SK-N-SH (cell line): Measurements from ENCODE around the gene UBE2G2. TPM values are rescaled to one million over a fixed set of nuclear protein-coding genes. Genes with fewer than 3 reads are reported as not detected.

Experiments used
- CTCF ChIA-PET: fragments of 300-600, 350-600 bp; formaldehyde crosslinking; extraction: SDS; loops from one replicate; lab custom pipeline; 2021; lab: Yijun Ruan, JAX
- POLR2A ChIA-PET: fragments of 350-600 bp; sonication (Branson Sonifier 250); formaldehyde crosslinking; extraction: SDS; loops from one replicate; lab custom pipeline; 2020; ENCODE audit warnings: antibody characterized with exemption, inconsistent platforms; lab: Yijun Ruan, JAX
- DNase-seq: peaks from one replicate; pipeline ENCODE4 v3.0.0; 2012
- H2AFZ ChIP-seq: fragments of 200-600 bp; sonication (generic); 2 replicates; pipeline ENCODE4 v1.8.1; 2016; ENCODE audit warnings: antibody characterized with exemption, mild to moderate bottlenecking, low read depth
- H3F3A ChIP-seq: fragments of 200-600 bp; sonication (generic); replicated peaks from 2 replicates; pipeline ENCODE3; 2016; ENCODE audit warnings: antibody characterized with exemption, mild to moderate bottlenecking; ENCODE audit not compliant: insufficient read depth
- H3K27ac ChIP-seq, 2 experiments: fragments of 200-500 bp in 1 of 2; fragments of 200-600 bp in 1 of 2; sonication (Bioruptor generic) in 1 of 2; sonication (generic), shearing (Covaris generic) in 1 of 2; 2 replicates each; pipeline versions ENCODE4 v1.5.1 to v1.6.1; 2014 to 2016; ENCODE audit warnings: low read depth in 2 of 2, inconsistent platforms in 1 of 2, low read length in 1 of 2, mild to moderate bottlenecking in 1 of 2, mixed read lengths in 1 of 2
- H3K27me3 ChIP-seq: fragments of 200-600 bp; sonication (generic), shearing (Covaris generic); 2 replicates; pipeline ENCODE4 v1.6.1; 2016; ENCODE audit warnings: mixed run types; ENCODE audit not compliant: insufficient read depth
- H3K36me3 ChIP-seq, 2 experiments: fragments of 200-500 bp in 1 of 2; fragments of 200-600 bp in 1 of 2; sonication (Bioruptor generic) in 1 of 2; sonication (generic) in 1 of 2; replicated peaks in 1 of 2; 2 replicates each; pipeline versions ENCODE3 to v1.5.1; 2014 to 2016; ENCODE audit warnings: low read length in 1 of 2, mild to moderate bottlenecking in 1 of 2; ENCODE audit not compliant: insufficient read depth in 2 of 2, control insufficient read depth in 1 of 2
- H3K4me1 ChIP-seq, 2 experiments: fragments of 200-500 bp in 1 of 2; fragments of 200-600 bp in 1 of 2; sonication (Bioruptor generic) in 1 of 2; sonication (generic), shearing (Covaris generic) in 1 of 2; 2 replicates each; pipeline versions ENCODE4 v1.5.1 to v1.6.1; 2014 to 2016; ENCODE audit warnings: low read depth in 1 of 2, low read length in 1 of 2, mixed run types in 1 of 2; ENCODE audit not compliant: insufficient read depth in 2 of 2, control insufficient read depth in 1 of 2
- H3K4me2 ChIP-seq: fragments of 200-600 bp; sonication (generic), shearing (Covaris generic); 2 replicates; pipeline ENCODE4 v1.6.1; 2017; ENCODE audit warnings: mixed run types
- H3K4me3 ChIP-seq, 2 experiments: fragments of 200-500 bp in 1 of 2; fragments of 200-600 bp in 1 of 2; sonication (Bioruptor generic) in 1 of 2; sonication (generic), shearing (Covaris generic) in 1 of 2; 2 replicates each; pipeline versions ENCODE4 v1.5.1 to v1.8.1; 2014 to 2016; ENCODE audit warnings: low read depth in 2 of 2, inconsistent platforms in 1 of 2, low read length in 1 of 2, mild to moderate bottlenecking in 1 of 2, mixed read lengths in 1 of 2, moderate library complexity in 1 of 2
- H3K79me2 ChIP-seq: fragments of 200-600 bp; sonication (generic); 2 replicates; pipeline ENCODE4 v1.8.1; 2017; ENCODE audit warnings: mild to moderate bottlenecking; ENCODE audit not compliant: insufficient read depth
- H3K9ac ChIP-seq: fragments of 200-600 bp; sonication (generic); 2 replicates; pipeline ENCODE4 v1.6.1; 2017; ENCODE audit warnings: mixed run types
- H3K9me2 ChIP-seq: fragments of 200-600 bp; sonication (generic); 2 replicates; pipeline ENCODE4 v1.6.1; 2017; ENCODE audit warnings: mixed run types
- H3K9me3 ChIP-seq: fragments of 200-600 bp; sonication (generic); 2 replicates; pipeline ENCODE4 v1.6.1; 2017; ENCODE audit warnings: mixed run types, mild to moderate bottlenecking, moderate library complexity
- H4K20me1 ChIP-seq: fragments of 200-600 bp; sonication (generic); 2 replicates; pipeline ENCODE4 v1.6.1; 2017; ENCODE audit warnings: mild to moderate bottlenecking, mixed run types; ENCODE audit not compliant: insufficient read depth
- CTCF ChIP-seq: fragments of 200-600 bp; sonication (generic); IDR thresholded peaks from 2 replicates; pipeline ENCODE4 v1.6.1; 2017; ENCODE audit warnings: antibody characterized with exemption, mild to moderate bottlenecking, moderate library complexity
- FOXM1 ChIP-seq: IDR thresholded peaks from 2 replicates; pipeline ENCODE4 v1.4.0; 2012; ENCODE audit warnings: low read depth, mild to moderate bottlenecking
- GABPA ChIP-seq: IDR thresholded peaks from 2 replicates; pipeline ENCODE4 v1.4.0; 2012; ENCODE audit warnings: low read depth, mild to moderate bottlenecking
- GATA2 ChIP-seq: sonication (generic); formaldehyde crosslinking; IDR thresholded peaks from 2 replicates; pipeline ENCODE4 v1.5.0; 2020; ENCODE audit warnings: mild to moderate bottlenecking, missing genetic modification reagents
- IRF3 ChIP-seq: fragments of 150-350 bp; IDR thresholded peaks from 2 replicates; pipeline ENCODE4 v1.6.1; 2016; ENCODE audit warnings: mild to moderate bottlenecking, low read depth, low read length
- JUND ChIP-seq: IDR thresholded peaks from 2 replicates; pipeline ENCODE4 v1.4.0; 2012
- MAX ChIP-seq: IDR thresholded peaks from 2 replicates; pipeline ENCODE4 v1.4.0; 2012; ENCODE audit warnings: low read depth
- MXI1 ChIP-seq: IDR thresholded peaks from 2 replicates; pipeline ENCODE4 v1.6.1; 2012; ENCODE audit warnings: mild to moderate bottlenecking, low read depth, low read length, improper control_type of control experiment
- NRF1 ChIP-seq: IDR thresholded peaks from 2 replicates; pipeline ENCODE4 v1.6.1; 2012; ENCODE audit warnings: low read depth, mild to moderate bottlenecking, low read length
- PBX3 ChIP-seq: IDR thresholded peaks from 2 replicates; pipeline ENCODE4; 2012
- POLR2AphosphoS5 ChIP-seq: IDR thresholded peaks from 2 replicates; pipeline ENCODE4 v1.6.1; 2012; ENCODE audit warnings: low read depth, low read length
- RAD21 ChIP-seq: IDR thresholded peaks from 2 replicates; pipeline ENCODE4 v1.6.1; 2012; ENCODE audit warnings: mild to moderate bottlenecking, low read length
- RFX5 ChIP-seq: IDR thresholded peaks from 2 replicates; pipeline ENCODE4 v1.6.1; 2012; ENCODE audit warnings: mild to moderate bottlenecking, improper control_type of control experiment, low read length
- SIN3A ChIP-seq: IDR thresholded peaks from 2 replicates; pipeline ENCODE4 v1.6.1; 2012; ENCODE audit warnings: low read depth, mild to moderate bottlenecking, low read length, moderate library complexity, borderline replicate concordance
- SMC3 ChIP-seq: IDR thresholded peaks from 2 replicates; pipeline ENCODE4 v1.6.1; 2012; ENCODE audit warnings: low read depth, low read length, improper control_type of control experiment
- TAF1 ChIP-seq: IDR thresholded peaks from 2 replicates; pipeline ENCODE4 v1.6.1; 2012; ENCODE audit warnings: low read depth, mild to moderate bottlenecking, low read length, moderate library complexity, borderline replicate concordance
- TCF12 ChIP-seq: IDR thresholded peaks from 2 replicates; pipeline ENCODE4 v1.4.0; 2012
- TEAD4 ChIP-seq: IDR thresholded peaks from 2 replicates; pipeline ENCODE4 v1.4.0; 2012; ENCODE audit warnings: mild to moderate bottlenecking, borderline replicate concordance; ENCODE audit not compliant: insufficient read depth
- USF2 ChIP-seq: fragments of 150-350 bp; IDR thresholded peaks from 2 replicates; pipeline ENCODE4 v1.6.1; 2017; ENCODE audit warnings: antibody characterized with exemption, low read length, low read depth, borderline replicate concordance
- YY1 ChIP-seq: IDR thresholded peaks from 2 replicates; pipeline ENCODE4 v1.4.0; 2012; ENCODE audit warnings: low read depth, mild to moderate bottlenecking
- ZBTB33 ChIP-seq: IDR thresholded peaks from 2 replicates; pipeline ENCODE4 v1.4.0; 2012; ENCODE audit warnings: low read depth, borderline replicate concordance
- WGBS: methylation state at CpG from one replicate; pipeline ENCODE4 v1.1.6; 2017; ENCODE audit warnings: low lambda C conversion rate; 5-methylcytosine and 5-hydroxymethylcytosine counted together
- polyA plus RNA-seq, 3 experiments: library from polyadenylated mRNA; depleted of rRNA; stranded (reverse); fragments of >200 nt; gene quantifications; 2 replicates each; pipeline ENCODE4 v1.2.3, GENCODE V29; 2012

The UBE2G2 gene
- polyA plus RNA-seq, 1 of the 3 experiments (the other 2 are of a cell fraction), result 129 TPM

- TF ChIP-seq SMC3 (no peak), NRF1 (peak; percentile 55), GABPA (no peak), TEAD4 (no peak), RFX5 (no peak), POLR2AphosphoS5 (no peak; the same call in 1 of the 2 replicates), PBX3 (no peak), YY1 (no peak), FOXM1 (no peak), USF2 (peak; percentile 73), TCF12 (no peak), RAD21 (no peak), TAF1 (no peak), SIN3A (no peak), JUND (no peak), GATA2 (no peak), MAX (peak; percentile 3; the same call in 1 of the 2 replicates)
- TF ChIP-seq, all 33 proteins: peak for 5
Measured at GRCh38 chr21:44817914-44818639, 16.5 kb upstream of the UBE2G2 start, which contains the start of gene SUMO3 (continued).

GRCh38 chr21:44817506-44817880, 15.9 kb upstream of the UBE2G2 start:
- H3K4me1 ChIP-seq, result peaks cover 8 to 28% of the 10 kb centered on the region in 2 experiments; a peak in 3 of 4 replicates
- peaks cover under 1% of the 10 kb centered on the region; the same call in 1 of the 2 replicates for H3K9me3 ChIP-seq
- peaks cover 50% of the 10 kb centered on the region for H3K79me2 ChIP-seq
- TF ChIP-seq MXI1 (peak; percentile 76; the same call in 1 of the 2 replicates), ZBTB33 (no peak), MAX (0 out of 2 replicates have a peak, but pooled peaks have one; percentile 5), CTCF (no peak), IRF3 (no peak), SIN3A (peak; percentile 38; the same call in 1 of the 2 replicates)
- CTCF ChIA-PET, result interaction anchor here (0.6 kb wide), 1 partner anchor 115 kb away, joined by 3 read pairs; no protein-coding TSS in a partner anchor
- peak overlapping the region in 1 of 2 experiments; percentile 88; a peak in 2 of 4 replicates for H3K27ac ChIP-seq
- DNase-seq, result peak; percentile 99
- peak overlapping the region; percentile 72 for H3K9ac ChIP-seq
- POLR2A ChIA-PET, result interaction anchor here (0.9 kb wide), 2 partner anchors 9 to 16 kb away, joined by 3 to 4 read pairs; partner anchors contain the start of gene UBE2G2
- H3K4me2 ChIP-seq, result peak overlapping the region; percentile 96
- 2% methylated on average over 28 of the region's 43 CpGs for WGBS
- peaks cover 0 to 8% of the 10 kb centered on the region in 2 experiments for H3K36me3 ChIP-seq
- H3K4me3 ChIP-seq, result peak overlapping the region; percentile 75 to 87
- H3K9me2 ChIP-seq, result no peaks in the 10 kb centered on the region
- H3K27me3 ChIP-seq, result no peaks in the 10 kb centered on the region
- H2AFZ ChIP-seq, result 0 out of 2 replicates have a peak overlapping the region, but pooled peaks have one; percentile 22
- H4K20me1 ChIP-seq, result peaks cover 38% of the 10 kb centered on the region
- H3F3A ChIP-seq, result peaks cover 8% of the 10 kb centered on the region
